Activated T-cell treated with anti-CD3 and anti-CD28 coated beads for 48 hours (primary cell): ENCODE data around the gene DCAF10.
"Not testable (repeated sequence)": the region's sequence is repeated elsewhere in the genome, so short reads cannot be mapped to it uniquely, and the experiment has no call there.

Experiments used
- DNase-seq: peaks from one replicate; pipeline ENCODE4 v3.0.0-alpha.2; 2020; ENCODE audit warnings: low read depth

Gene DCAF10

DNA sequence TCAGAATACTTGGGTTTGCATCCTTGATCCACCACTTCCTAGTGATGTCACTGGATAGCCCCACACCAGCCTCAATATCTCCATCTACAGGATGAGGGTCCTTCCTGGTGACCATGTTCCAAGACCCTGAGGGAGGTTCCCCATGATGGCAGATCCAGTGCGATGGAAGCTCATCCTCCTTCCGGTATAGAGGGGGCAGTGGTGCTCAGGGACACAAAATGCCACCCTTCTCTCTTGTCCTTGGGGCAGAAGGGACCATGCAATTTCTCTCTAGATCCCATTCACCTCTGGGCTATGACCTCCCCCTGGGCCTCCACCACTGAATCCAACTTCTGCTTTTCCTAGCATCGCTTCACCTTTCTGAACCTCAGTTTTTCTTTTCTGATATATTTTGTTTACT, 108.7 kb downstream of the DCAF10 start:
- DNase-seq = no peak

DNA sequence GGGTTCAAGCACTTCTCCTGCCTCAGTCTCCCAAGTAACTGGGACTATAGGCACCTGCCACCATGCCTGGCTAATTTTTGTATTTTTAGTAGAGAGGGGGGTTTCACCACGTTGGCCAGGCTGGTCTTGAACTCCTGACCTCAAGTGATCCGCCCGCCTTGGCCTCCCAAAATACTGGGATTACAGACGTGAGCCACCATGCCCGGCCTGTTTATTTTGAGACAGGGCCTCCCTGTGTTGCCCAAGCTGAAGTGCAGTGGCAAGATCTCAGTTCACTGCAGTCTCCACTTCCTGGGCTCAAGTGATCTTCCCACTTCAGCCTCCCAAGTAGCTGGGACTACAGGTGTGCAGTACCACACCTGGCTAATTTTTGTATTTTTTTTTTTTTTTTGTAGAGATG, 109.2 kb downstream of the DCAF10 start:
- not testable (repeated sequence) for DNase-seq

DNA sequence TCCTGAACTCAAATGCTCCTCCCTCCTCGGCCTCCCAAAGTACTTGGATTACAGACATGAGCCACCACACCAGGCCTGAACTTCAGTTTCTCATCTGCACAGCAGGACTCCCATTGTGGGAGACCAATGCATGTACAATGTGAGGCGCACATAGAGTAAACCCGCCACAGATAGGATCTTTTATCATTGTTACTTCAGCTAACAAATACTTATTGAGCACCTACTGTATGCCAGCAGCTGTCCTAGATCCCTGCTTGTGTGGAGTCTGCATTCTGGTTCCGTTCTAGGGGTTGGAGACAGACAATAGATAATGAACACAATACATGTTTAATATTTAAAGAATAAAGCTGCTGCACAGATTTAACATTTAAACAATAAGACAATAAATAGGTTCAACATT, 109.7 kb downstream of the DCAF10 start:
- DNase-seq = no peak

DNA sequence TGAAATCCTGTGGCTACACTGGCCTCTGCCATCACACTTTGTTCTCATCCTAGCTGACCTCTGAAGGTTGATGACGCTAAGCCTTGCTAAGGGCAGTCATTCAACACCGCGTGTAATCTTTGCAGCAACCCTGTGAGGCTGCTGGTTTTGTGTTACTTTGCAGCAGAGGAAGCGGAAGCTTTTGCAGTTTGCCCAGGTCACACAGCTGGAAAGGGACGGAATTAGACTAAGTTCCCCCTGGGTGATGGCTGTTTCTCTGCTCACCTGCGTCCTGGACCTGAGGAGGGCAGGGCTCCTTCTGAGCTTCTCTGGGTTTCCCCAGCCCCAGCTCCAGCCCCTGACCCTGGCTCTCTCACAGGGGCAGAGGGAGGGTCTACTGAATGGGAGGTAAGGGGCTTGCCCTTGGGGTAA, 110.7 kb downstream of the DCAF10 start:
- DNase-seq = no peak

DNA sequence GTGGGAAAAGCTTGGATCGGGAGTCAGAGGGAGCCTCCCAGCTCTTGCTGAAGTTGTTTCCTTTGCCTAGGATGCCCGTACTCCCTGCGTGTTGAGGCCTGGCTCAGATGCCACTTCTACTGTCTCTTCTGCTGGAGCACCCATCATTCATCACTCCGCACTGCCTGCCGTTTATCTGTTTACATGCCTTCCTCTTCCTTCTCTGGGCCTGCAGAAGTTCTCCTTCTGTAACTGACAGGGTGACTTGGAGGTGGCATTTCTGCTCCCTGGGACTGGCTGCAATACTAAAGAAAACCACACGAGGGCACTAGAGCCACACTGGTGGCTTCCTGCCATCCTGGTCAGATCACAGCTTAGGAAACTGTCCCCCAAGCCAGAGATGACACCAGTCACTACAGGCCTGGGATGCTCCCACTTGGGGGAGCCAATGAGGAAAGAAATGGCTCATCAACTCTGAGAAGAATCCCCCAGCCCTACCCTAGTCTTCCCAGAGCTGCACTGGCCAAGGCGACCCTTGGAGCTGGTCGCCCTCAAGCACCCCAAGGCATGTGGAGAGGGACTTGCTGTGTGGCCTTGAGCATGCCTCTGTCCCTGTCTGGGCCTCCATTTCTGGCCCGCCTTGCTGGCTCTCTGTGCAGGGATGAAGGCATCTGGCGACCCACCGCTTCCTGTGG, 113.0 kb downstream of the DCAF10 start:
- peak; percentile 70 for DNase-seq

DNA sequence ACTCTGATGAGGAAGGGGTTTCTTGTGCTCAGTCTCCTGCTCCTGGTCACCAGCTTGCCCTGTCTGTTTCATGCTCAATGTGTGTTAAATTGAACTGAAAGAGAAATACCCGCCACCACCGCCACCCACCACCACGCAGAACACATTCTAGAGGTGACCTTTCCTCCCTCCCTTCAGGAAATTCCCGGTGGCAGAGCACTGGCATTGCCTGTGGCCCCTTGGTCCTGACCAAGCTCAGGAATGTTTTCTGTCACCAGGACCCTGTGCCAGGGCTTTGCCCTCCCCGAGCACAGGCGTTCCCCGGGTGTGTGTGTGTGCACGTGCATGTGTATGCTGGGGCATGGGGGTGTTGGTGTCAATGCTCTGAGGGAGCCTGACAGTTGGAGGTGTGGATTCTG, 113.6 kb downstream of the DCAF10 start:
- DNase-seq = no peak

DNA sequence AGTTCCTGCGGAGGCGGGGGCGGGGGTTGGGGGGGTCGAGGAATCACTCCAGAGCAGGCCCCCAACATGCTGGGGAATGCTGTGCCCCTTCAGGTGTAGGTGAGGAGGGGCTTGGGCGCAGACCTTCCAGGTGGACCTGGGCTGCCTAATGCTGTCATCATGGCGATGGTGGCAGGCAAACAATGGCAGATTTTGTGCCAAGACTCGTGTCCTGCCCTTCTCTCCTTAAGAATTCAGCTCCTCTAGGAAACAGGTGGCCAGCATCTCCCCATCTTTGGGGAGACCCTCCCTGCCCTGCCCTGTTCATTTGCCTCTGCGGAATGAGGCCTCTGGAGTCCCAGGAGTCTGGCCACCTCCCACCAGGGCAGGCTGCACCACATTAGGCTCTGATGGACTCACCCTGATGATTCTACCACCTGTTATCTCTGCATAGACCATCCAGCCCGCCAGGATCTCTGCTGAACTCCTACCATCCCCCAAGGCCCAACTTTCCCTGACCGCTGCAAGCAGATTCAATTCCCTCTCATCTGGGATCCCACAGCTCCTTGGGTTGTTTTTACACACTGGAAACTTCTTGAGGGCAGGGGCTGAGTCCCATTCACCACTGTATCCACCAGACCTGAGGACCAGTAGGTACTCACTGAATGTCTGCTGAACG, 114.2 kb downstream of the DCAF10 start:
- no peak for DNase-seq

DNA sequence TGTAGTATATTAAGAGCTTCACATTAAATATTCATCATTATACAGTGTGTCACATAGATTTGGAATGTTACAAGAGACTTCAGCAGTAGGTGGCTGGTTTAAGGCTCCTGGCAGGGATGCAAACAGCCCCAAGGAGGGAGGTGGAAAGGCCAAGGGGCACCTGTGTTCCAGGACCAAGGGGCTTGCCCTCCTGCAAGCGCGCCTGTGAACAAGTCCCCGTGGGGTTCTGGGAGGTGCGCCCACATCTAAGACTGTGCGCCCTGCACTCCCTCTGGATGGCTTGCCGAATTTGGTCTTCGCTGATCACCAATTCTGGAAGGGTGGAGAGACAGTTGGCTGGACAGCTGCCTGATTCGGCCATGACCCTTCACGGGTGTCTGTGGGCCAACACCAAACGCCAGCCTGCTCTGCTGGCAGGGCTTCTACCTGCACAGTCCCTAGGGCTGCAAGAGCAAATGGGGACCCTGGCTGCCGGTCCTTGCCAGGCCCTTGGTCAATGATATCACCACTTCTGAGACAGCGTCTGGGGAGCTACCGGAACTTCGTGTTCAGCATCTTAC, 115.4 kb downstream of the DCAF10 start:
- DNase-seq = no peak

DNA sequence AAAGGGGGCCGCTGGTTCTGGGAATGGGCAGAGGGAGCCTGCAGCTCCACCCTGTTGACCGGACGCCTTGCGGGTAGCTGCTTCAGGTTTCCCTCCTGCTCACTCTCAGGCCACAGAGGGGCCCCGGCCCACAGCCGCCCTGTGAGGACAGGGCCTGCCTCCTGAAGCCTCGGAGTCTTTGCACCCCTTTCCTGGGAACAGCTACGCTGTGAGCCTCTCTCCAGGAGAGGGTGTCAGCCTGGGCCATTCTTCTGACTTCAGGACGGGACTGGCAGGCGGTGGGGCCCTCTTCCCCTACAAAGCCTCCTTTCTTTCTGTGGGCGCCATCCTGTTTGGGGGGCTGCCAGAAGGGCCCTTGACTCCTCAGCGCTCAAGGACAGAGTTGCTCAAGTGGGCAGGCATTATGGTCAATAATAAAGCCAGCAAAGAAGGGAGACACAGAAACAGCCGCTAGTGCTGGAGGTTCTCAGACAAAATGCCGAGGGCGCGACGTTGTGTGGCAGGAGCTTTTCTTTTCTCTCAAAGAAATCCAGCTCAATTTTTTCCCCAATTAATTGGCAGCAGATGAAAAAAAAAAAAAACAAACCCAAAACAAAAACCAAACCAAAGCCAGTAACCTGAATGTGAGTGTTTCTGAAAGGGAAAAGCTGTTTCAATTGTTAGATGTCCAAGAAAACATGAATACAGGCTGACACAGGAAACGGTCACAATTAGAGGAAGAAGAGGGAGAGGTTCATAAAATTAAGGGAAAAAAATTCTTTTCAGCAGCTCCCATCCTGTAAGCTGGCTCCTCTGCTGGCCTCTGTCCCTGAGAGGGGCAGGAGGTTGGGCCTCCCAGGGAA, 116.1 kb downstream of the DCAF10 start:
- DNase-seq = no peak
